ENCODE results near the gene TMCO1.

The TMCO1 gene

GRCh38 chr1:165764277-165764676, 4.4 kb downstream of the TMCO1 start:
- TF ChIP-seq CTCF (IDR thresholded peaks at IDR 0.05; ENCODE audit: low read depth, low read length): no peak
- DNase-seq (ENCODE audit: low read depth, low spot score): no peak
- in situ Hi-C loops (cut with HindIII; ENCODE audit: low sequenced_read_pairs): no loop called here
- no peak overlapping the region for H3K4me3 ChIP-seq (ENCODE audit: low read depth, low read length)

DNA sequence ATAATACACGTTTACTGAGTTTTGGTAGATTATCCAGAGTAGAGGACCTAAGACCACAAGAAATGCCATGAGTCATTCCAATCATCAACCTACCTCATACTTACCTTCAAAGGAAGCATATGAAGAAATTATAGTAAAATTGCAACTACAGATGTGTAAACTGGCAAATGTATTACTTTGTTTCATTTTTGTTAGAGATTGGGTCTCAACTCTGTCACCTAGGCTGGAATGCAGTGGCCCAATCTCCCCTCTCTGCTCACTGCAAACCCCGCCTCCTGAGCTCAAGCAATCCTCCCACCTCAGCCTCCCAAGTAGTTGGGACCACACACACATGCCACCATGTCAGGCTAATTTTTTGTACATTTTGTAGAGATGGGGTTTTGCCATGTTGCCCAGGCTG, 5.2 kb downstream of the TMCO1 start:
- no peak overlapping the region for H3K4me3 ChIP-seq (ENCODE audit: low read depth, low read length)
- no peak for DNase-seq (ENCODE audit: low read depth, low spot score)
- TF ChIP-seq CTCF (IDR thresholded peaks at IDR 0.05; ENCODE audit: low read depth, low read length): no peak
- in situ Hi-C loops (cut with HindIII; ENCODE audit: low sequenced_read_pairs): no loop called here

- no peak overlapping the region for H3K4me3 ChIP-seq (ENCODE audit: low read depth, low read length)
- in situ Hi-C loops (cut with HindIII; ENCODE audit: low sequenced_read_pairs): no loop called here
- DNase-seq (ENCODE audit: low read depth, low spot score): no peak
- TF ChIP-seq CTCF (IDR thresholded peaks at IDR 0.05; ENCODE audit: low read depth, low read length): no peak
Measured at GRCh38 chr1:165762725-165763124, 5.9 kb downstream of the TMCO1 start.

DNA sequence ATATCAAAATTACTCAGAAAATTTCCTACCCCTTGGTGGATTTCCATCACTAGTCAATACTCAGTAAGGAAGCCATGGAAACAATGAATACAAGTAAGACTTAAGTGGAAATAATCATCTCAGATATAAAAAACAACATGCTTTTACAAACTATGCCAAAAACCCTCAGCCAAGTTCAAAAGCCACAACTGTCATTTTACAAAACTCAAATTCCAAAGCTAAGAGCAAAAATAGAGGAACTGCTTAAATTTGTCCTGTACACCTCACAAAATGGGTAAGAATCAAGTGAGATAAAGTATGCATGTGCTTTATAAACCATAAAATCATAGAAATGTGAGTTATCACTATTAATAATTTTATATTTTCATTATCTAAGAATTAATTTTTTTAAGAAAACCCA, 9.6 kb downstream of the TMCO1 start:
- no peak for TF ChIP-seq CTCF (IDR thresholded peaks at IDR 0.05; ENCODE audit: low read depth, low read length)
- DNase-seq (ENCODE audit: low read depth, low spot score): no peak
- H3K4me3 ChIP-seq (ENCODE audit: low read depth, low read length): no peak overlapping the region
- in situ Hi-C loops (cut with HindIII; ENCODE audit: low sequenced_read_pairs): no loop called here

DNA sequence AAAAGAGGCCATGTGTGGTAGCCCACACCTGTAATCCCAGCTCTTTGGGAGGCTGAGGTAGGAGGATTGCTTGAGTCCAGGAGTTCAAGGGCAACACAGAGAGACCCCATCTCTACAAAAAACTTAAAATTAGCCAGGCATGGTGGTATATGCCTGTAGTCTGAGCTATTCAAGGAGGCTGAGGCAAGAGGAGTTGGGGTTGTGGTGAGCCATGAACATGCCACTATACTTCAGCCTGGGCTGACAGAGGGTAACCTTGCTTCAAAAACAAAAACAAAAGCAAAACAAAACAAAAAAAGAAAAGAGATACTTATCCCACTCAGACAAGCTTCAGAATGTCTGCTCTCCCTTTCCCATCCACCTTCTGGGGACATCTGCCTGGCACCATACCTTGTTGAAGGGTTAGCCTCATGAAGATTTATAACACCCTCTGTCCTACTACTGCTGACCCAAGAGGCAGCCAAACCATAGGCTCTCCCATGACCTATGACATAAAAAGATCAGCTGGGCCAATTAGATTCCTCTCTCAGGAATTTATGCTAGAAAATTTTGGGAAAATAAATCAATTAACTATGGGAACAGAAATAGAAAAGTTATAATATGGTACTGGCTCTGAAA, 13.2 kb downstream of the TMCO1 start:
- in situ Hi-C loops (cut with HindIII; ENCODE audit: low sequenced_read_pairs): no loop called here
- no peak for DNase-seq (ENCODE audit: low read depth, low spot score)
- no peak overlapping the region for H3K4me3 ChIP-seq (ENCODE audit: low read depth, low read length)
- no peak for TF ChIP-seq CTCF (IDR thresholded peaks at IDR 0.05; ENCODE audit: low read depth, low read length)

DNA sequence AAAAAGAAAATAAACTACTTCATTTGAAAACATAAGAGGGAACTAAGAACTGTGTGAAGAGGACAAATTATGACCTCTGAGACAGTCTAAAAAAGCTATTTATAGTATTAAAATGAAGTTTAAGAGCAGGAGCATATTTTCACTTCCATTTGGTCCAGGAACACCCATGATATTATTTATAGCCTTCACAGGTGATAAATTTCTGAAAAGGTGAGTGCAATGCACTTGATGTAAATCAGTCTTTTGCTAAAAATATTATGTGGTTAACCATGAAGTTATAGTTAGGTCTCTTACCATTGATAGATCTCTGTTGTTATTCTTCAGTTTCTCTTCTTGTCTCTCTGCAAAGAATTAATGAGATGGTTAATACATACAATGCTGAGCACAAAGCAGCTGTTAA, 14.7 kb downstream of the TMCO1 start:
- in situ Hi-C loops (cut with HindIII; ENCODE audit: low sequenced_read_pairs): no loop called here
- H3K4me3 ChIP-seq (ENCODE audit: low read depth, low read length): no peak overlapping the region
- DNase-seq (ENCODE audit: low read depth, low spot score): no peak
- no peak for TF ChIP-seq CTCF (IDR thresholded peaks at IDR 0.05; ENCODE audit: low read depth, low read length)

DNA sequence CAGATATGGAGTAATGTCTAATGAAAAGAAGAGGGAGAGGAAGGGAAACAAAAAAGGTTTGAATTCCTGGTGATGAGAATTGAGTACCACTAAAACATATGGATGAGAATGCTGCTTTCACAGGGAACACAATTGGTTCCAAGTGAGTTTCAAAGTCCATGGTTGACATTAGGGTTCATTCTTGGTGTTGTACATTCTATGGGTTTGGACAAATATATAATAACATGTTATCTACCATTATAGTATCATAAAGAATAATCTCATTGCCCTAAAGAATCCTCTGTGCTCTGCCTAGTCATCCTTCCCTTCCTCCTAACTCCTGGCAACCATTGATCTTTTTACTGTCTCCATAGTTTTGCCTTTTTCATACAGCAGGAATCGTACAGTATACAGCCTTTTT, 20.1 kb downstream of the TMCO1 start:
- no peak for DNase-seq (ENCODE audit: low read depth, low spot score)
- H3K4me3 ChIP-seq (ENCODE audit: low read depth, low read length): no peak overlapping the region
- in situ Hi-C loops (cut with HindIII; ENCODE audit: low sequenced_read_pairs): no loop called here
- TF ChIP-seq CTCF (IDR thresholded peaks at IDR 0.05; ENCODE audit: low read depth, low read length): no peak
